ENCODE results near the gene C9orf50.

- TF ChIP-seq GATA3 (IDR thresholded peaks at IDR 0.05; ENCODE audit: low read depth, low read length): no peak
- no peak for TF ChIP-seq GATA2 (IDR thresholded peaks at IDR 0.05; ENCODE audit: low read depth, low read length)
Observed at GRCh38 chr9:129610473-129611306, 10.2 kb downstream of the C9orf50 start.
